Myocyte (in vitro differentiated cells): ENCODE data around the gene CATSPER1. TPM values are rescaled to one million over a fixed set of nuclear protein-coding genes. Genes with fewer than 3 reads are reported as not detected.

ENCODE experiments used
- DNase-seq: peaks from one replicate; pipeline ENCODE4 v3.0.0-alpha.2; 2012; ENCODE audit warnings: low read depth
- total RNA-seq: library from RNA; depleted of rRNA; stranded (reverse); fragments of >200 nt; gene quantifications from 2 replicates; pipeline ENCODE4 v1.2.3, GENCODE V29; 2014

Gene CATSPER1
- total RNA-seq, 1 donor from 2014 or later = not detected

- no peak for DNase-seq
Measured at GRCh38 chr11:66003291-66003690, 23.0 kb downstream of the CATSPER1 start.

- peak; percentile 82 for DNase-seq
Measured at GRCh38 chr11:66002648-66003225, 23.5 kb downstream of the CATSPER1 start.

GRCh38 chr11:66001942-66002647 is 24.2 kb downstream of the CATSPER1 start, which contains the start of the genes BANF1 and EIF1AD:
Gene BANF1, plus strand, starts transcription at chr11:66002503. Its CDS starts 748 bp downstream, at chr11:66003251.
Gene EIF1AD, minus strand, starts transcription at chr11:66002157. Its CDS starts 1,768 bp downstream, at chr11:66000389.
- peak; percentile 99 for DNase-seq

GRCh38 chr11:65997286-65997685 is 29.0 kb downstream of the CATSPER1 start:
- no peak for DNase-seq

- no peak for DNase-seq
Measured at GRCh38 chr11:65992056-65992455, 34.2 kb downstream of the CATSPER1 start.

- peak; percentile 96 for DNase-seq
Measured at GRCh38 chr11:65988791-65989592, 37.3 kb downstream of the CATSPER1 start.

GRCh38 chr11:65987336-65987735 is 38.9 kb downstream of the CATSPER1 start:
- no peak for DNase-seq

- no peak for DNase-seq
Measured at GRCh38 chr11:65983589-65983987, 42.7 kb downstream of the CATSPER1 start.

GRCh38 chr11:65982824-65983588 is 43.3 kb downstream of the CATSPER1 start:
- DNase-seq = no peak

DNA sequence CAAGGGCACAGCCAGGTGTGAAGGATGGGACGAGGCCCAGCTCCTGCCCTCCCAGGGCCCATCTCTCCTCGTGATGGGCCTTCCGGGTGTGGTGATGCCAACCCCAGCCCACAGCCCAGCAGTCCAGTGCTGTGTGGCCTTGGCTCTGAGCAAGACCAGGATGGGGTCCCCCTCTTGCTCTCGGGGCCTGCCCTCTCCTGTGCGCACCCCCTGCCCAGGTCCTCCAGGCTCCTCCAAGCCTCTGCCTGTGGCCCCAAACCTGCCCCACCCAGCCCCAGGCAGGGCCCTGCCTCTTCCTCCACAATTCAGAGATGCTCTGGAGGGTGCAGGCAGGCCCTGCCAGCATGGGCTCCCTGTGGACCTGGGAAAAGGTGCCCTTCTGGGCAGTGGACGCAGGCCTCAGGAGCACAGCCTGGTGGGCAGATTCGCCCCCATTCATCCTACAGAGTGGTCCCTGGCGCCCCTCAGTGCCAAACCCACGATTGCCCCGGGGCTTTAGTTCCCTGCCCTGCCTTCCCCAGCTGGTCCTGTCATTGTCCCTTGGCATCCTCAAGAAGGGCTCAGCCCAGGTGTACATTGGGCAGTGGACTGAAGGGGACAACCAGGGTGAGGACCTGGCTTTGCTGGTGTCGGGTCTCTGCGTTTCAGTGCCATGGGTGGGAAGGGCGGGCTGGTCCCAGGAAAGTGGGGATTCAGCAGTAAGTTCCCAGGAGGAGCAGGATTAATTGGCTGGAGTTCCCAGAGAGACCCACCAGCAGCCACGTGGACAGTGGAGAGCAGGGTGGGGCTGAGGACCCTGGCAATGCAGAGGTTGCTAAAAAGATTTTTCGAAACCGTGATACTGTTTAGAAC is 44.1 kb downstream of the CATSPER1 start:
- DNase-seq = no peak

- DNase-seq = no peak
Measured at GRCh38 chr11:65981101-65981740, 45.1 kb downstream of the CATSPER1 start.

- no peak for DNase-seq
Measured at GRCh38 chr11:65979261-65979759, 47.0 kb downstream of the CATSPER1 start.

GRCh38 chr11:65978391-65979238 is 47.7 kb downstream of the CATSPER1 start:
- DNase-seq = no peak

GRCh38 chr11:65977621-65978390 is 48.5 kb downstream of the CATSPER1 start:
- DNase-seq = no peak

DNA sequence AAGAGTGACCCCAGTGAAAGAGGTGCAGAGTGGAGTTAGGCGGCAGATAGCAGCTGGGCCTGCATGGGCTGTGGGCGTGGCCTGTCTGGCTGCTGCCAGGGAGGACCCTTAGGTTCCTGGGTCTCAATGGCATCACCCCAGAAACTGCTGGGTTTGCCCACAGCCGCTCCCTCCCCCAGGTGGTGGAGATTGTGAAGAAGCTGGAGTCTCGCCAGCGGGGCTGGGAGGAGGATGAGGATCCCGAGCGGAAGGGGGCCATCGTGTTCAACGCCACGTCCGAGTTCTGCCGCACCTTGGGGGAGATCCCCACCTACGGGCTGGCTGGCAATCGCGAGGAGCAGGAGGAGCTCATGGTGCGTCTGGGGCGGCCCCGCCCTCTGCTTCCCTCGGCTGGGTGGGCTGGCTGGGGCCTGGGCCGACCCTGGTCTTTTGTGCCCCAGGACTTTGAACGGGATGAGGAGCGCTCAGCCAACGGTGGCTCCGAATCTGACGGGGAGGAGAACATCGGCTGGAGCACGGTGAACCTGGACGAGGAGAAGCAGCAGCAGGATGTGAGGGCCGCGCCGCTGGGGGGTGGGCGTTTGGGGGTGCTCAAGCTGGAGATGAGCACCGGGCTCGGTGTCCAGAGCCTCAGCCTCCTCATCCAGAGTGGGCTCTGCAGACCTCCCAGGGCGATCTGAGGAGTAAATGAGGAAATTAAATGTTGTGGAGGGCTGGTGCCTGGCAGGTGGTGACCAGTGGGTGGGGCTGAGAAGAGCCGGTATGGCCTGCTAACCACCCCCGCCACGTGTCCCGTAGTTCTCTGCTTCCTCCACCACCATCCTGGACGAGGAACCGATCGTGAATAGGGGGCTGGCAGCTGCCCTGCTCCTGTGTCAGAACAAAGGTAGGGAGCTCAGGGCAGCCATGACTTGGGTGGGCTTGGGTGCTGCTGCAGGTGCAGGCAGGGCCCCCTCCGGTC is 49.8 kb downstream of the CATSPER1 start:
- no peak for DNase-seq

- DNase-seq = no peak
Measured at GRCh38 chr11:65975771-65976170, 50.5 kb downstream of the CATSPER1 start.
